ENCODE data around the gene NCR2.

GRCh38 chr6:41373627-41373918 lies 38.2 kb downstream of the NCR2 start:
- TF ChIP-seq MAX (IDR thresholded peaks at IDR 0.05; ENCODE audit: low read depth): no peak
- TF ChIP-seq CTCF (IDR thresholded peaks at IDR 0.05): no peak

Measured in SK-N-SH (cell line).